Neutrophil (primary cell): ENCODE measurements around the gene PPP1R3C.

Source experiments
- H3K27ac ChIP-seq: fragments of 200-600 bp; sonication (generic); 2 replicates; pipeline ENCODE4 v1.5.1; 2016; ENCODE audit warnings: mild to moderate bottlenecking, moderate library complexity
- H3K27me3 ChIP-seq: fragments of 200-600 bp; sonication (generic); 2 replicates; pipeline ENCODE4 v1.6.0; 2016; ENCODE audit warnings: mild to moderate bottlenecking
- H3K36me3 ChIP-seq: fragments of 200-600 bp; sonication (generic); 2 replicates; pipeline ENCODE4 v1.5.1; 2017
- H3K4me1 ChIP-seq, 2 experiments: fragments of 200-600 bp in 1 of 2; sonication (generic) in 1 of 2; 1 replicate in 1 of 2; 2 replicates in 1 of 2; pipeline versions ENCODE4 v1.5.1 to v1.6.1; 2013 to 2016; ENCODE audit warnings: low read depth in 1 of 2, low read length in 1 of 2, mild to moderate bottlenecking in 1 of 2, moderate library complexity in 1 of 2; ENCODE audit not compliant: control insufficient read depth in 1 of 2, insufficient read depth in 1 of 2
- H3K4me3 ChIP-seq, 2 experiments: fragments of 200-600 bp in 1 of 2; sonication (generic) in 1 of 2; 1 replicate in 1 of 2; 2 replicates in 1 of 2; pipeline ENCODE4 v1.5.1; 2013 to 2016; ENCODE audit warnings: low read depth in 1 of 2, low read length in 1 of 2, mild to moderate bottlenecking in 1 of 2, moderate library complexity in 1 of 2
- H3K9me3 ChIP-seq: fragments of 200-600 bp; sonication (generic); 2 replicates; pipeline ENCODE4 v1.5.1; 2016
- CTCF ChIP-seq: fragments of 200-600 bp; sonication (generic); IDR thresholded peaks from 2 replicates; pipeline ENCODE4 v1.5.1; 2016; ENCODE audit warnings: antibody characterized with exemption

Gene PPP1R3C

GRCh38 chr10:91603931-91604331 lies 28.9 kb downstream of the PPP1R3C start:
- H3K27ac ChIP-seq: no peak overlapping the region

GRCh38 chr10:91602868-91603568 lies 29.9 kb downstream of the PPP1R3C start:
- Histone ChIP-seq H3K36me3 (no peaks in the 10 kb centered on the region), H3K27ac (no peak overlapping the region), H3K9me3 (no peaks in the 10 kb centered on the region), H3K27me3 (no peaks in the 10 kb centered on the region), H3K4me3 (no peak overlapping the region), H3K4me1 (no peaks in the 10 kb centered on the region)
- TF ChIP-seq CTCF: no peak

More at GRCh38 chr10:91603931-91604331, 28.9 kb downstream of the PPP1R3C start:
- TF ChIP-seq CTCF: no peak
- H3K27me3 ChIP-seq: no peaks in the 10 kb centered on the region
- no peaks in the 10 kb centered on the region for H3K9me3 ChIP-seq
- no peaks in the 10 kb centered on the region for H3K4me1 ChIP-seq
- H3K36me3 ChIP-seq: no peaks in the 10 kb centered on the region
- H3K4me3 ChIP-seq: no peak overlapping the region

GRCh38 chr10:91602449-91602848 lies 30.4 kb downstream of the PPP1R3C start:
- H3K27me3 ChIP-seq: no peaks in the 10 kb centered on the region
- H3K9me3 ChIP-seq: no peaks in the 10 kb centered on the region
- H3K4me3 ChIP-seq: no peak overlapping the region
- no peak for TF ChIP-seq CTCF
- no peaks in the 10 kb centered on the region for H3K4me1 ChIP-seq
- H3K36me3 ChIP-seq: no peaks in the 10 kb centered on the region
- no peak overlapping the region for H3K27ac ChIP-seq

- Histone ChIP-seq H3K27ac (no peak overlapping the region), H3K4me1 (no peaks in the 10 kb centered on the region), H3K27me3 (no peaks in the 10 kb centered on the region), H3K9me3 (no peaks in the 10 kb centered on the region), H3K36me3 (no peaks in the 10 kb centered on the region), H3K4me3 (no peak overlapping the region)
- TF ChIP-seq CTCF: no peak
Observed at GRCh38 chr10:91601212-91601611, 31.7 kb downstream of the PPP1R3C start.

- H3K4me1 ChIP-seq: no peaks in the 10 kb centered on the region
- H3K27ac ChIP-seq: no peak overlapping the region
- no peaks in the 10 kb centered on the region for H3K36me3 ChIP-seq
- no peaks in the 10 kb centered on the region for H3K27me3 ChIP-seq
- TF ChIP-seq CTCF: no peak
- H3K9me3 ChIP-seq: no peaks in the 10 kb centered on the region
- H3K4me3 ChIP-seq: no peak overlapping the region
Observed at GRCh38 chr10:91598211-91598977, 34.5 kb downstream of the PPP1R3C start.
